Measurements from ENCODE around the gene PCSK6. TPM values are rescaled to one million over a fixed set of nuclear protein-coding genes. Genes with fewer than 3 reads are reported as not detected.

PCSK6 gene
- total and polyA plus RNA-seq, 2 of the 8 experiments (the other 6 are each of a cell fraction or from before 2014, with no cell fraction given), result 1.9 to 4.0 TPM

- Histone ChIP-seq H4K5ac (ENCODE audit: insufficient read length, low read depth, low read length) (no peak overlapping the region), H3K14ac (ENCODE audit: insufficient read length) (no peak overlapping the region), H3K4me1 (replicated peaks in 1 of 4; ENCODE audit: control insufficient read depth in 3 of 4, insufficient read depth in 4 of 4, low read length in 3 of 4) (peaks cover 0 to 3% (median 1%) of the 10 kb centered on the region in 4 experiments; a peak in 3 of 7 replicates), H4K20me1 (replicated peaks in 1 of 2; ENCODE audit: control insufficient read depth in 1 of 2, insufficient read depth in 2 of 2, low read length in 2 of 2) (peaks cover 0 to 6% of the 10 kb centered on the region in 2 experiments), H3K4ac (replicated peaks; ENCODE audit: insufficient read length, low read depth, low read length) (no peak overlapping the region), H4K8ac (ENCODE audit: extremely low read depth, insufficient read depth, low read length) (no peak overlapping the region), H4K91ac (replicated peaks; ENCODE audit: insufficient read length, low read length) (no peak overlapping the region), H2BK20ac (ENCODE audit: low read length) (no peak overlapping the region), H3K27me3 (replicated peaks in 1 of 4; ENCODE audit: control insufficient read depth in 3 of 4, extremely low read depth in 1 of 4, insufficient read depth in 3 of 4, low read length in 3 of 4) (no peaks in the 10 kb centered on the region), H2BK120ac (replicated peaks; ENCODE audit: low read depth, low read length) (no peak overlapping the region), H3K9ac (replicated peaks in 1 of 4; ENCODE audit: extremely low read depth in 1 of 4, low read depth in 3 of 4, low read length in 3 of 4) (no peak overlapping the region), H3K18ac (ENCODE audit: extremely low read depth, low read length) (no peak overlapping the region), H3K27ac (ENCODE audit: low read depth, low read length) (no peak overlapping the region), H3K23ac (ENCODE audit: insufficient read length) (no peak overlapping the region), H2BK15ac (ENCODE audit: low read length) (no peak overlapping the region), H3K4me3 (ENCODE audit: extremely low read depth in 1 of 4, insufficient read depth in 2 of 4, low read depth in 3 of 4, low read length in 4 of 4) (no peak overlapping the region), H2AK5ac (ENCODE audit: low read depth, low read length) (no peak overlapping the region), H3K9me3 (ENCODE audit: insufficient read depth in 2 of 2, low read depth in 1 of 2, low read length in 1 of 2) (no peaks in the 10 kb centered on the region), H3K79me2 (ENCODE audit: control insufficient read depth in 1 of 2, insufficient read depth in 2 of 2, low read length in 2 of 2) (peaks cover 0 to 17% of the 10 kb centered on the region in 2 experiments; a peak in 3 of 4 replicates), H2BK5ac (ENCODE audit: low read depth, low read length) (no peak overlapping the region), H3K36me3 (ENCODE audit: control insufficient read depth in 2 of 4, insufficient read depth in 4 of 4, low read length in 3 of 4) (peaks cover 20 to 47% (median 34%) of the 10 kb centered on the region in 4 experiments), H2BK12ac (ENCODE audit: low read depth, low read length) (no peak overlapping the region), H3K79me1 (ENCODE audit: low read depth, low read length) (no peaks in the 10 kb centered on the region; the same call in 1 of the 2 replicates), H2AFZ (ENCODE audit: low read length) (no peak overlapping the region), H3K4me2 (ENCODE audit: insufficient read depth in 1 of 2, low read depth in 2 of 2, low read length in 2 of 2) (no peak overlapping the region), H3K56ac (replicated peaks; ENCODE audit: insufficient read length, low read depth, low read length) (no peak overlapping the region), H3K23me2 (ENCODE audit: low read depth, low read length) (peaks cover 8% of the 10 kb centered on the region)
- 90% methylated on average over 2 of the region's 2 CpGs; no CpG with 5 or more reads in 1 of the 2 experiments for WGBS, 2 experiments (ENCODE audit: extremely low coverage in 1 of 2, insufficient coverage in 1 of 2, insufficient read length in 1 of 2, insufficient replicate concordance in 2 of 2, low coverage in 1 of 2, low lambda C conversion rate in 2 of 2, missing lambda C conversion rate in 1 of 2)
- no peak for TF ChIP-seq BACH1 (IDR thresholded peaks at IDR 0.05; ENCODE audit: low read length)
- TF ChIP-seq SAP30 (IDR thresholded peaks at IDR 0.05; ENCODE audit: insufficient read depth, insufficient replicate concordance, low read length), result no peak
- TF ChIP-seq ATF2 (IDR thresholded peaks at IDR 0.05; ENCODE audit: low read length), result no peak
- no peak for TF ChIP-seq SIN3A (conservative IDR thresholded peaks at IDR 0.05 in 1 of 2, IDR thresholded peaks at IDR 0.05 in 1 of 2; ENCODE audit: low read depth in 1 of 2, low read length in 2 of 2)
- no peak for TF ChIP-seq E2F6 (IDR thresholded peaks at IDR 0.05)
- TF ChIP-seq CTBP2 (IDR thresholded peaks at IDR 0.05; ENCODE audit: borderline replicate concordance, insufficient read depth, insufficient read length, low read length), result no peak
- ChIA-PET POLR2A (ENCODE audit: partially characterized antibody) (interaction anchor here (0.9 to 1.1 kb wide), 2 partner anchors 8 to 359 kb away, joined by 3 to 4 read pairs; no protein-coding TSS in a partner anchor), CTCF (ENCODE audit: partially characterized antibody) (interaction anchor here (1.0 to 3.2 kb wide), 3 partner anchors 8 to 367 kb away, joined by 4 to 21 read pairs (median 4); no protein-coding TSS in a partner anchor)
- FAIRE-seq, result no peak
- no peak for DNase-seq (ENCODE audit: low read depth in 1 of 2, low spot score in 2 of 2)
Measured at GRCh38 chr15:101280007-101280406, 209.5 kb downstream of the PCSK6 start.

All from H1 (cell line).